Stimulated activated CD8-positive, alpha-beta memory T cell treated with anti-CD3 and anti-CD28 coated beads, Interleukin-7, amount 100 ng/mL, for 1 hour (primary cell): ENCODE data around the gene U2SURP.
"Not testable (repeated sequence)": the region's sequence is repeated elsewhere in the genome, so short reads cannot be mapped to it uniquely, and the experiment has no call there.

Source experiments
- DNase-seq, 2 donors: peaks; one replicate each; pipeline ENCODE4 v3.0.0-alpha.2; 2020; ENCODE audit warnings: low read depth in 2 of 2

U2SURP gene

GRCh38 chr3:143011705-143012104, 10.3 kb downstream of the U2SURP start:
- no peak for DNase-seq

GRCh38 chr3:143014921-143015320, 13.6 kb downstream of the U2SURP start:
- no peak for DNase-seq

DNA sequence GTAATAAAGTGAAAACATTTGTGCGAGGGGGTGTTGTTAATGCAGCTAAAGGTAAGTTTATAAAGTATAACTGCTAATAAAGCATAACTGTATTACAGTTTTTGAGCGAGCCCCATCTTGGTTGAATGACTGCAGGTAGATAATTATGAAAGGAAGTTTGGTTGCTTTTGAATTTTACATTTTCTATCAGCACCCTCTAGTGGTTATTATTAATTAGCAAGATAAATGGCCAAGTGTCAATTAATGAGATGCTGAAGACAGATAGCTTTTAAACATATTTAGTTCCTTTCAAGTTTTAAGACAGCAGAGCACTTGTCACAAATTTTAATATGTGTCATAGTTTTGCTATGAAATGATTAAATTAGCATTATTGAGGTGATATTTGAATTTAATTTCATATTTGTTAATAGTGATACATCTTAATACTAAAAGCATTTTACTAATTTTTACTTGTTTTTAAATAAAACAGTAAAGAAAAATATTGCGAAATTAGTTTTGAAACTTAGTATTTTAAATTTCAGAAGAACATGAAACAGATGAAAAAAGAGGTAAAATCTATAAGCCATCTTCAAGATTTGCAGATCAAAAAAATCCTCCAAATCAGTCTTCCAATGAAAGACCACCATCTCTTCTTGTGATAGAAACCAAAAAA, 15.1 kb downstream of the U2SURP start:
- no peak for DNase-seq

DNA sequence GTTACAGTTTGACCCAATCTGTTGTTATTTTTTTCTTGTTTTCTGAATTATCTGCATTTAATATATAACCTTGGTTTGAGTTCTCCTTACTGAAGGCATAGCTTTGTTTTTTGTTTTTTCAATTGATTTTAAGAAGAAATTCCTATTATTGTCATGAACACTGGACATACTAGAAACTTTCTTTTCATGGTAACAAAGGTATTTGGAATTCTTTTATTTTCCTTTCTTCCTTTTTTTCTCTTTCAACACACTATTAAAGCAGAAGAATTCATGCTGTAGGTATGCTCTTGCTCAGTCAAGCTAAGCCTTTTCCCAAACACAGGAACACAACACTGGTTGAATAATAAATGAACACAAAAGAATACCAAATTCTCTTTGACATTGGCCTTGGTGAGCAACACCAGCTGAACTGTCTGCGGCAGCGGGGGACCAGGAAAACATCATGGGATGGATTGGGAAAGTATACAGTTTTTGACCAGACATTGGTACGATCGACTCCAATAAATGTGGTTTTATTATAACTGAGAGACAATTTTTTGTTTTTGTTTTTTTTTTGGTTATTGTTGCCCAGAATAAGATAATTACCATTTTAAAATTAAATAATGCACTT, 23.1 kb downstream of the U2SURP start:
- DNase-seq, result no peak

DNA sequence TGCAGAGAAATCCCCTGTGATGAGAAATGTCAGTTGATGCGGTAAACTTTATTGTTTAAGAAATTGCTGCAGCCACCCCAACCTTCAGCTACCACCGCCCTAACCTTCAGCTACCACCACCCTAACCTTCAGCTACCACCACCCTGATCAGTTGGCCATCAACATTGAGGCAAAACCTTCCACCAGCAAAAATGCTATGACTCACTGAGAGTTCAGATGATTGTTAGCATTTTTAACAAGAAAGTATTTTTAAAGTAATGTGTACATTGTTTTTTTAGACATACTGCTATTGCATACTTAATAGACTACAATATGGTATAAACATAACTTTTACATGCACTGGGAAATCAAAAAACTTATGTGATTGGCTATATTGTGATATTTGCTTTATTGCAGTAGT, 30.0 kb downstream of the U2SURP start:
- DNase-seq, result no peak

DNA sequence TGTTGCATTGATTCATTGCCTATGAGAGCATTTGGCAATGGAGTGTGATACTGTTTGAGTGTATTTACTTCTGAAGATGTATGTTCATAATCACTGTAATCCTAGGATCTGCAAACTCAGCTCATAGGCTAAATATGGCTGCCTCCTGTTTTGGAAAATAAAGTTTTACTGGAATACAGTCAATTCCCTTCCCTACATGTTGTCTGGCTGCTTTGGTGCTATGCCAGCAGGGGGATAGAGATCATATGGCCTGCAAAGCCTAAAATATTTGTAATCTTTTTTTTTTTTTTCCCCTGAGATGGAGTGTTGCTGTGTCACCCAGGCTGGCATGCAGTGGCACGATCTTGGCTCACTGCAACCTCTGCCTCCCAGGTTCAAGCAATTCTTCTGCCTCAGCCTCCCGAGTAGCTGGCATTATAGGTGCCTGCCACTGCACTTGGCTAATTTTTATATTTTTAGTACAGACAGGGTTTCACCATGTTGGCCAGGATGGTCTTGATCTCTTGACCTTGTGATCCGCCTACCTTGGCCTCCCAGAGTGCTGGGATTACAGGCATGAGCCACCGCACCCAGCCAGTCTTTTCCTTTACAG, 30.5 kb downstream of the U2SURP start:
- DNase-seq, result not testable (repeated sequence)

DNA sequence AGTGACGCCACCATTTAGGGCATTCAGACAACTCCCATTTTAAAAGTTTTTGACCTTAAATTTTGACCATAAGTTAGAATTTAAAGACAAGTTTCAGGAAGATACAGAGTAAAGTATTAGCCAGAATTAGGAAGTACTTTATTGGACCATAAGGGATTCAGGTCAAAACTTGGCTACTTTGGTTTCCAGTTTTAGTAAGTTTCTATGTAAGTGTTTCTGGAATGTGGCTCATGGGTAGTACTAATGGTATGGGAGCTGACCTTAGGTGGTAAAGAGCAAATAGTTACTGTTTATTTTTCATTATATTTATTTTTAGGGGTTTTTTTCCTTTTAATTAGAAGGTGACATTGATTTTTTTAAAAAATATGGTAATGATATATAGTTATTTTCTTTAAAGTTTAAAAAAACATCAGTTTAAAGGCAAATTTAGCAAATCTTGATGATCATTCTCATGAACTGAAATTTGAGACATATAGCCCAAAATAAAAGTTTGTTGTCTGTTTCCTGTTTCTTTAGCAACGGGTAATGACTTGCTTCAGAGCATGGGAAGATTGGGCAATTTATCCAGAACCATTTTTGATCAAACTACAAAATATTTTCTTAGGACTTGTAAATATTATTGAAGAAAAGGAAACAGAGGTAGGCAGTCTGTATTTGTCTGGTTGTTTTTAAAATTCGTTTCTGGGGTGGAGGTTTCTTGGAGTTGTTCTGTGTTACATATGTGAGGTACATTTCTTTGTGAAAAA, 34.3 kb downstream of the U2SURP start:
- DNase-seq, result no peak

DNA sequence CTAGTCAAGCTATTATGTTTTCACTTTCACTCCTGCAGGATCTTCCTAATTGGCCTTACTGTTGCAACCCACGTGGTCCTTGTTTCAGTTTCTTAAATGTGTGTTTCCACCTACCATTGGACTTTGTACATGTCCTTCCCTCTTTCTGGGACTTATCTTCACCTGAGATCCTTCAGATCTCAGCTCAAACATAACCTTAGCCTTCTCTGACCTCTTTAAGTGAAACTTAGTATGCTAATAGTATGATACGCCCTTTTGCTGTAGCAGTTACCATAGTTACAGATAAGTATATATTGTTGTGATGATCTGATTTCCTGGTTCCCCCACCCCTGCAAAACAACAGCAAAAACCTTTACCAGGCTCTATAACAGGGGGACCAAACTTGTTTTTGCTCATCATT, 35.2 kb downstream of the U2SURP start:
- DNase-seq, result no peak

- no peak for DNase-seq
Measured at GRCh38 chr3:143037867-143038266, 36.5 kb downstream of the U2SURP start.

DNA sequence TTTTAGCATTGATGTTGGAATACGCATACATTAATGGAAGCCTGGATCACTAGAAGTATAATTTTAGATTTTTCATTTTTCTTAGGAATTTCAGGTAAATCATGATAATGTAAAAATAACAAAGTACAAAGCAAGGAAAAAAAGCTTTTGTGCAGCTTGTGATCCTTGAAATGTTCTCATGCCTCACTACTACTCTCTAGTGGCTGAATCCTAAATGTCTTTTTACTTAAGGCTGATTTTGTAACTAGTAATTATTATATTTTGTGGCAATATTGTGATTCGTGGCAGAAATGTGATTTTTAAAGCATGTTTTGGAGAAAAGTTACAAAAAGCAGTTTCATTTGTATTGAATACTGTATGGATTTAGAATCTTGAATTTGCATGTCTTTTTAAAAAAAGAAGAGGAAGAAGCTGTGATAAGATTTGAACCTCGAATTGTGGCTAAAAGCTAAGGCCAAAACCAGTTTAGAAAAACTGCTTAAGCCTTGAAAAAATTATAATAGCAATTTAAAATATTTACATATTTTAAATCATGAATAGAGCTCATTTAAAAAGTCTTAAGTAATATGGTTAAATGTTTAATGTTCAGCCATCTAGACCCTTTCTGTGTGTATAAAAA, 39.0 kb downstream of the U2SURP start:
- DNase-seq, result no peak

DNA sequence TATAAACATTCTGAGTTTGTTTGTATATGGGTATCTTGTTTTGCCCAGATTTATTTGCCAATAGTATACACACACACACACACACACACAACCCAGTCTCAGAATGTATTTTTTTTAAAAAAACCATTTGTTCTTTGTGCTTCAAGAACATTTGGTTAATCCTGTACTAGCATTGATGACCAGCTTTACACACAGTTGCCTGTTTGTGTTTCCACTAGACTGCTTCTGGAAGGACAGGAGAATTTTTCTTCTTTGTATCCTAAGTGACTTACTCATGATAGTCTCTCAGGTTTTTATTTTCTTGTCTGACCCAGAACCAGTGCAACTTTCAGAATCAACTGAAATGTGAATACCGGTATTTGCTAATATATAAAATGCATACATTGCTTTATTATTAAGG, 40.5 kb downstream of the U2SURP start:
- DNase-seq, result no peak

DNA sequence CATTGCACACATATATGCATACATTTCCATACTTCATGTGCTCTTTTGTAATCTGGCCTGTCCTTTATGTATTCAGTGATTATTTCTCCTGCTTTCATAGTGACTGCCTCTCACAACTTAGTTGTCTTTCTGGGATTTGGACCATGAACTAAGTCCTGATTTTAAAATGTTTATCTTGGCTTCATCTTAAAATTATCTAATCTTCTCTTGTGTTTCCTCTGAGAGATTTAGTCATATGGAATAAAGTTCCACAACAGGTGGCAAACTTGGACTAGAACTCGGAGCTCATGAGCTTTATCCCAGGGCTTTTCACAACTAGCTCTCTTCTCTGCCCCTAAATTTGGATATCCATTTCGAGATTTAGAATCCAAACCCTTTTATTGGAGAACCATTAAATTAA, 44.3 kb downstream of the U2SURP start:
- DNase-seq, result no peak

GRCh38 chr3:143046075-143046474, 44.7 kb downstream of the U2SURP start:
- DNase-seq, result not testable (repeated sequence)

DNA sequence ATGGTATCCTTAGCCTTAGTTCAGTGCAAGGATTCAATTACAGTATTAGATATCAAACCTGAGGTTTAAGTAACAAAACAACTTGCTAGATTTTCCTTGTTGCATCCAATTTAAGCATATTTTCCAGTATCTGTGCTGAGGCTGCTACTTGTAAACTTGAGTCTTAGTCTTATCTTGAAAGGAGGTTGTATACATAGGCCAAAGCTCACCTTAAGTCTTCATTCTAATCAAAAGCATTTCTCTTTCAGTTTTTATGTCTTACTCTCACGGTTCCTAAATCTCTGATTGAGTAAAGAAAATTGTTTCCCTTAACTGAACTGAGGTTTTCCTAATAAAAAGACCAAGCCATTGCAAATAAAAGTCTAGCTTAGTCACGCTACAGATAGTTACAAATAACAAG, 52.6 kb downstream of the U2SURP start:
- DNase-seq, result no peak

DNA sequence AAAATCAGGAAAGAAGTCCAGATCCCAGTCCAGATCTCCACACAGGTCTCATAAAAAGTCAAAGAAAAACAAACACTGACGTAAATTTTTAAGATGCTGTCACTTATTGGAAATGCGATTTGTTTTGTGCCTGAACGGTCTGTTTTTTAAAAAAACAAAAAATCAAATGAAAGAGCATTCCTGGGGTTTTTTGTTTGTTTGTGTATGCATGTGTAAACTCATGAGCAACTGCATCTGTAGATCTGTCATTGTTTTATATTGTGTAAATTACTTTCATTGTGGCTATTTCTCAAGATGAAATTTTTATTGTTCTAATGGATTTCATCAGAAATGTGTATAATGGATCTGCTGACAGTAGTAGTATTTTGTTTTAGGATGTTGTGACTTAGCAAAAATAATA, 55.0 kb downstream of the U2SURP start:
- DNase-seq, result no peak

DNA sequence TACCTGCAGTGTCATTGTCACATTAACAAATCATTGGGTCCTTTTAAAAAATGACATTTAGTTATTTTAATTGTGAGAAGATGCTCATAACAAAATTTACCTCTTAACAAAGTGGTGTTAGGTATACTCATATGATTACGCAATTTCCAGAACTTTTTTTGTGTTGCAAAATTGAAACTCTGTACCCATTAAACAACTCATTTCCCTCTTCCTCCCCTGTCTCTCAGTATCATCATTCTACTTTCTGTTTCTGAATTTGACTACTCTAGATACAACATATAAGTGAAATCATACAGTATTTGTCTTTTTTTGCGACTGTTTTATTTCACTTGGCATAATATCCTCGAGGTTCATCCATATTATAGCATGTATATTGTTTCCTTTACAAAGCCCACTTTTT, 59.5 kb downstream of the U2SURP start:
- DNase-seq, result no peak

GRCh38 chr3:143063018-143063417, 61.6 kb downstream of the U2SURP start:
- no peak for DNase-seq

DNA sequence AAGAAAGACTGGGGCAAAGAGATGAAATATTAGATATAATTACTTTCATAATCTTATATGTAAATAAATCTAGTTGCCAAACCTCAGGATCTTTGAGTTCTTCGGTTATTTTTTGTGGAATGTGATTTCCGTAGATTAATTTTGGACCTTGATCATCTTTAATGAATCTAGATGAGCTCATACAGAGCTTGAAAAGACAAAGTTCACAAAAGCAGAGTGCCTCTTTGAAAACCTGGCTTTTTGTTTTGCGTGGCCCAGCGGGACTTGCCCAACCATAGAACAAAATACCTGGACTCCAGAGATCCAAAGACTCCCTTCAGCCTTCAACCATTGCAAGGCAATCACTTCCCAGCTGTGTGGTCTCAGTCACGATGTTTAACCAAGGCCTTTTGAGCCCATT, 63.4 kb downstream of the U2SURP start:
- DNase-seq, result no peak

- DNase-seq, result no peak
Measured at GRCh38 chr3:143065364-143065763, 64.0 kb downstream of the U2SURP start.

- no peak for DNase-seq
Measured at GRCh38 chr3:143066033-143066432, 64.7 kb downstream of the U2SURP start.

GRCh38 chr3:143067201-143067600, 65.8 kb downstream of the U2SURP start:
- DNase-seq, result no peak

GRCh38 chr3:143068059-143068458, 66.7 kb downstream of the U2SURP start:
- DNase-seq, result no peak
